Measurements from ENCODE around the gene RABGAP1L.
"Not testable (repeated sequence)": the region's sequence is repeated elsewhere in the genome, so short reads cannot be mapped to it uniquely, and the experiment has no call there.

The RABGAP1L gene

GRCh38 chr1:174572771-174573170 is 413.5 kb downstream of the RABGAP1L start:
- no peak for DNase-seq (ENCODE audit: low spot score)

- DNase-seq (ENCODE audit: low spot score) = not testable (repeated sequence)
Observed at GRCh38 chr1:174576120-174576519, 416.8 kb downstream of the RABGAP1L start.

DNA sequence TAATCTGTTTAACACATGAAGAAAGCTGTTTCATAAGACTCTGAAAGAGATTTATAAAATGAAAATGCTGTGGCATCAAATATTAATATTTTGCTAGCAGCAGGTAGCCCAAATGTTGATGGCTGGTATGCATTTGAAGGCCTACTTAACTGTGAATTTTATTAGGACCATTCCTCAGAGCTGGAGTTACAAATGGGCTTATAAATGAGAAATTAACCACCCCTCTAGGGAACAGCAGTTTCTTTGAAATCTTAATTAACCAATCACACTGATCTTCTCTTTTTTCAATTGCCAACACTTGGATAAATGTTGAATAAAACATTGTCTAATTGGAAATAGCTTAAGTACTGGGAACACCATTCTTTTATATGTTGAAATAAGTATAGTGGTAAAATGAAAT is 418.4 kb downstream of the RABGAP1L start:
- DNase-seq (ENCODE audit: low spot score) = no peak

GRCh38 chr1:174580801-174581200 is 421.5 kb downstream of the RABGAP1L start:
- no peak for DNase-seq (ENCODE audit: low spot score)

- DNase-seq (ENCODE audit: low spot score) = no peak
Observed at GRCh38 chr1:174583316-174583715, 424.0 kb downstream of the RABGAP1L start.

GRCh38 chr1:174584071-174584470 is 424.8 kb downstream of the RABGAP1L start:
- DNase-seq (ENCODE audit: low spot score) = no peak

DNA sequence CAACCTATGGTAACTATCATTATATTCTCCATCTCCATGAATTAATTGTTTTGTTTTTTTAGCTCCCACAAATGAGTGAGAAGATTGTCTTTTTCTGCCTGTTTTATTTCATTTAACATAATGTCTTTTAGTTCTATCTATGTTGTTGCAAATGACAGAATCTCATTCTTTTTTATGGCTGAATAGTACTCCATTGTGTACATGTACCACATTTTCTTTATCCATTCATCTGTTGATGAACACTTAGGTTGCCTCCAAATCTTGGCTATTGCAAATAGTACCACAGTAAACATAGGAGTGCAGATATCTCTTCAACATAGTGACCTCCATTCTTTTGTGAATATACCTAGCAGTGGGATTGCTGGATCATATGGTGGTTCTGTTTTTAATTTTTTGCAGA is 429.3 kb downstream of the RABGAP1L start:
- not testable (repeated sequence) for DNase-seq (ENCODE audit: low spot score)

DNA sequence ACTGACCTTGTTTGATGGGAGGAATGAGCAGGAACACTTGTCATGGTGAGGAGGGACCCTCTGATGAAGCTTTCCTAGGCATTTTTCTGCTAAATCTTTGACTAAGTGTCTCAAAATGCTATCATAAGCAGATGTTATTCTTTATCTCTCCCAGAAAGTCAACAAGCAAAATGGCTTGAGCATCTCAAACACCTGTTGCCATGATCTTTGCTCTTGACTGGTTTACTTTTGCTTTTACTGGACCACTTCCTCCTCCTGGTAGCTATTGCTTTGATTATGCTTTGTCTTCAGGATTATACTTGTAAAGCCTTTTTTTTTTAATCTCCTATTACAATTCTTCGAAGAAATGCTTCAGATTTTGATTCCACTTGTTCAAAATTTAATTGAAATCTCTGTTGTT is 445.9 kb downstream of the RABGAP1L start:
- no peak for DNase-seq (ENCODE audit: low spot score)

DNA sequence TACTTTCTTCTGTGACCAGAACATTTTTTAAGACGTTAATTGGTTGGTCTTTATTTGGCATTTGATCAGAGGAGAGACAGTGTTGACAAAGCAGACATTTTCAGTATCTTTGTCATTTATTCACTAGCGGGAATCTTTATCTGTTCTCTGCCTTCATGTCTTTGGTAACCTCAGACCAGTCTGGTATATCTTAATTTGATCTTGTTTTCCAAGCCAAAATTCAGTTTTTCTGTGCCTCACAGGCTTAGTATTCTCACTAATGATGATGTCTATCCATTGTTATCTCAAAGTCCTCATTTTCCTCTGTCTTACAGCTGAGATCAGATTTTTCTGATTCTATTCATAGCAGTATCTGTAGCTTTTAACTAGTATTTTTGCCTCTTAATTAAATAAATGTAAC is 447.2 kb downstream of the RABGAP1L start:
- DNase-seq (ENCODE audit: low spot score) = no peak

DNA sequence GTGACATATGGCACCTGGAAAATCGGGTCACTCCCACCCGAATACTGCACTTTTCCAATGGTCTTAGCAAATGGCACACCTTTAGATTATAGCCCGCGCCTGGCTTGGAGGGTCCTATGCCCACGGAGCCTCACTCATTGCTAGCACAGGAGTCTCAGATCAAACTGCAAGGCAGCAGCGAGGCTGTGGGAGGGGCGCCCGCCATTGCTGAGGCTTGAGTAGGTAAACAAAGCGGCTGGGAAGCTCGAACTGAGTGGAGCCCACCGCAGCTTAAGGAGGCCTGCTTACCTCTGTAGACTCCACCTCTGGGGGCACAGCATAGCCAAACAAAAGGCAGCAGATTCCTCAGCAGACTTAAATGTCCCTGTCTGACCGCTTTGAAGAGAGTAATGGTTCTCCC is 458.6 kb downstream of the RABGAP1L start:
- DNase-seq (ENCODE audit: low spot score) = not testable (repeated sequence)

GRCh38 chr1:174623324-174624035 is 464.2 kb downstream of the RABGAP1L start:
- no peak for DNase-seq (ENCODE audit: low spot score)

GRCh38 chr1:174626031-174627025 is 467.0 kb downstream of the RABGAP1L start:
- peak; percentile 66 for DNase-seq (ENCODE audit: low spot score)

DNA sequence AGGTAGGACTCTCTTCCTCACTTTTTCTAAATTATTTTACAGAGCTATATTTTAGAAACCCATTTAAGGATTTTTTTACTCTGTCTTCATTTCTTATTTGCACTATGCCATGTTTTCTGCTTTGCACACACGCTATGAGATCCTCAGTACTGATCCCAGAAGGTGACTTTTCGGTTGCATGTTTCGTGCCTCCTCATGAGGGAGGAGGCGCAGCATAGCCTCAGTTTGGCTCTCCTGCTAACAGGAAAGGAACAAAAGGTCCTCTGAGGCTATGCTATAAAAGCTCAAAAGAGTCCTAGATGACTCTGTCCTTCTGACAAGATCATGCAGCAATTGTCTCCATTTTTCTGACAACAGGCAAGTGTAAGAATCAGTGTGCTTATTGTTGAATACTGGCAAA is 478.2 kb downstream of the RABGAP1L start:
- DNase-seq (ENCODE audit: low spot score) = no peak

GRCh38 chr1:174639461-174639860 is 480.1 kb downstream of the RABGAP1L start:
- DNase-seq (ENCODE audit: low spot score) = no peak

DNA sequence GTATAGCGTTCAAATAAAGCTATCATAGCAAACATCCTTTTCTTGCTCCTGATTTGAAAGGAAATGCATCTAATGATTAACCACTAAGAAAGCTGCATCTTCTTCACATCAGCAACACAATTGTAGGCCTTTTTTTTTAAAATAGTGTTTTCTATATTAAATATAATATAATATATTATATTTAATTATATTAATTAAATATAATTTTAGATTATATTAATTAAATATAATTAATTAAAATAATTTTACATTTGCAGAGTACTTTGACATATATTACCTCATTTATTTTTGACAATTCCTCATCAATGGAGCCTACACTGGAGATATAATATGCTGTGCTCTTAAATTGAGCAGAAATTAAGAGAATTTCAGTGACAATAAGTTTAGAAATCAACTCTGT is 481.5 kb downstream of the RABGAP1L start:
- DNase-seq (ENCODE audit: low spot score) = no peak

GRCh38 chr1:174642393-174642792 is 483.1 kb downstream of the RABGAP1L start:
- no peak for DNase-seq (ENCODE audit: low spot score)

GRCh38 chr1:174643206-174643605 is 483.9 kb downstream of the RABGAP1L start:
- DNase-seq (ENCODE audit: low spot score) = no peak

DNA sequence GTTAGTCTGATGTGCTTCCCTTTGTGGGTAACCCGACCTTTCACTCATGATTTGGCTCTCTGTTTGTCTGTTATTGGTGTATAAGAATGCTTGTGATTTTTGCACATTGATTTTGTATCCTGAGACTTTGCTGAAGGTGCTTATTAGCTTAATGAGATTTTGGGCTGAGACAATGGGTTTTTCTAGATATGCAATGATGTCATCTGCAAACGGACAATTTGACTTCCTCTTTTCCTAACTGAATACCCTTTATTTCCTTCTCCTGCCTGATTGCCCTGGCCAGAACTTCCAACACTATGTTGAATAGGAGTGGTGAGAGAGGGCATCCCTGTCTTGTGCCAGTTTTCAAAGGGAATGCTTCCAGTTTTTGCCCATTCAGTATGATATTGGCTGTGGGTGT is 490.3 kb downstream of the RABGAP1L start:
- DNase-seq (ENCODE audit: low spot score) = not testable (repeated sequence)

GRCh38 chr1:174652569-174653280 is 493.4 kb downstream of the RABGAP1L start:
- DNase-seq (ENCODE audit: low spot score) = no peak

- no peak for DNase-seq (ENCODE audit: low spot score)
Observed at GRCh38 chr1:174654560-174654959, 495.2 kb downstream of the RABGAP1L start.

- no peak for DNase-seq (ENCODE audit: low spot score)
Observed at GRCh38 chr1:174656409-174657059, 497.2 kb downstream of the RABGAP1L start.

DNA sequence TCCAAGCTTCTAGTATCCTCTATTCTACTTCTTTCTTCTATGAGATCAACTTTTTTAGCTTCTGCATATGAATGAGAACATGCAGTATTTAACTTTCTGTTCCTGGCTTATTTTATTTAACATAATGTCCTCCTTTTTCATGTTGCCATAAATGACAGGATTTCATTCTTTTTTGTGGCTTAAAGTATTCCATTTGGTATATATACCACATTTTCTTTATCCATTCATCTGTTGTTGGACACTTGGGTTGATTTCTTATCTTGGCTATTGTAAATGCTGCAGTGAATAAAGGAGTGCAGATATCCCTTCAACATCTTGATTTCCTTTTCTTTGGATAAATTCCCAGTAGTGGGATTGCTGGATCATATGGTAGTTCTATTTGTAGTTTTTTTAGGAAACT is 498.1 kb downstream of the RABGAP1L start:
- no peak for DNase-seq (ENCODE audit: low spot score)
